GM12878 (cell line): ENCODE measurements around the gene PDSS2. TPM values are rescaled to one million over a fixed set of nuclear protein-coding genes. Genes with fewer than 3 reads are reported as not detected.

ENCODE experiments used
- ATAC-seq: fragments of 200-7000 bp; cut with Tn5 transposase; 3 replicates; pipeline ENCODE4 v1.9.1; 2020; ENCODE audit warnings: mild to moderate bottlenecking, moderate library complexity
- BruUV-seq: library from RNA; stranded (reverse); fragments of 400-500 nt; replicated peaks from 2 replicates; lab custom pipeline; 2021; lab: Mats Ljungman, UMichigan
- CTCF ChIA-PET: fragments of 300-600 bp; sonication (Branson Sonifier 250); formaldehyde crosslinking; extraction: SDS; loops from one replicate; lab custom pipeline; 2021; ENCODE audit warnings: inconsistent platforms; lab: Yijun Ruan, JAX
- POLR2A ChIA-PET: fragments of 350-600 bp; formaldehyde crosslinking; extraction: SDS; loops from one replicate; lab custom pipeline; 2021; ENCODE audit warnings: inconsistent platforms; lab: Charles Lee
- RAD21 ChIA-PET: fragments of 300-600 bp; sonication (Branson Sonifier 250); formaldehyde crosslinking; loops from one replicate; lab custom pipeline; 2023; ENCODE audit warnings: antibody characterized with exemption; ENCODE audit not compliant: unreplicated experiment; lab: Charles Lee
- SMC1A ChIA-PET: fragments of 300-600 bp; sonication (Branson Sonifier 250); formaldehyde crosslinking; loops from one replicate; lab custom pipeline; 2023; ENCODE audit not compliant: unreplicated experiment, uncharacterized antibody; lab: Charles Lee
- DNase-seq: peaks from one replicate; pipeline ENCODE4 v3.0.0-alpha.2; 2011; ENCODE audit warnings: low read depth, low spot score
- FAIRE-seq: peaks from 3 replicates; lab custom pipeline; 2011; peaks lifted over from hg19 to GRCh38; lab: Jason Lieb, UNC
- H2AFZ ChIP-seq: 2 replicates; pipeline ENCODE4 v1.6.0; 2011; ENCODE audit warnings: low read depth, low read length, control low read depth; ENCODE audit not compliant: control insufficient read depth
- H3K27ac ChIP-seq: 2 replicates; pipeline ENCODE4 v1.5.1; 2011; ENCODE audit warnings: control low read depth; ENCODE audit not compliant: control insufficient read depth, insufficient read depth
- H3K27me3 ChIP-seq, 2 experiments: replicated peaks in 1 of 2; 2 replicates each; pipeline versions ENCODE4 v1.6.0 to v1.6.1; 2011; ENCODE audit warnings: low read length in 1 of 2; ENCODE audit not compliant: control insufficient read depth in 2 of 2, insufficient read depth in 2 of 2
- H3K36me3 ChIP-seq, 2 experiments: 2 replicates each; pipeline ENCODE4 v1.5.1; 2011; ENCODE audit warnings: low read length in 1 of 2; ENCODE audit not compliant: control insufficient read depth in 2 of 2, insufficient read depth in 2 of 2
- H3K4me1 ChIP-seq: 2 replicates; pipeline ENCODE4 v1.6.1; 2011; ENCODE audit warnings: mild to moderate bottlenecking, low read length, moderate library complexity, mixed read lengths; ENCODE audit not compliant: control insufficient read depth, insufficient read depth
- H3K4me2 ChIP-seq: 2 replicates; pipeline ENCODE4 v1.6.0; 2011; ENCODE audit warnings: control low read depth; ENCODE audit not compliant: control insufficient read depth, insufficient read depth
- H3K4me3 ChIP-seq: fragments of 200-600 bp; sonication (generic); 2 replicates; pipeline ENCODE4 v1.5.1; 2016
- H3K79me2 ChIP-seq: 2 replicates; pipeline ENCODE4 v1.6.0; 2011; ENCODE audit warnings: low read length; ENCODE audit not compliant: control insufficient read depth, insufficient read depth
- H3K9ac ChIP-seq: 2 replicates; pipeline ENCODE4 v1.8.0; 2011; ENCODE audit warnings: low read length, control low read depth, mixed read lengths; ENCODE audit not compliant: control insufficient read depth, insufficient read depth
- H3K9me3 ChIP-seq: replicated peaks from 3 replicates; pipeline ENCODE4 v1.5.1; 2011; ENCODE audit warnings: mild to moderate bottlenecking, low read length; ENCODE audit not compliant: control insufficient read depth, insufficient read depth
- H4K20me1 ChIP-seq: 2 replicates; pipeline ENCODE4 v1.6.0; 2011; ENCODE audit not compliant: control insufficient read depth, insufficient read depth
- BCLAF1 ChIP-seq: fragments of 450-650 bp; IDR thresholded peaks from 2 replicates; pipeline ENCODE4 v1.6.1; 2017; ENCODE audit warnings: antibody characterized with exemption, mild to moderate bottlenecking, moderate library complexity
- CEBPZ ChIP-seq: fragments of 150-350 bp; IDR thresholded peaks from 2 replicates; pipeline ENCODE4 v1.6.1; 2016; ENCODE audit warnings: low read depth, low read length
- CHD1 ChIP-seq: IDR thresholded peaks from 2 replicates; pipeline ENCODE4 v1.6.1; 2012; ENCODE audit warnings: low read depth, low read length, improper control_type of control experiment
- CREM ChIP-seq: IDR thresholded peaks from 2 replicates; pipeline ENCODE4 v1.6.1; 2014; ENCODE audit warnings: antibody characterized with exemption, low read depth
- HDGF ChIP-seq: fragments of 450-650 bp; IDR thresholded peaks from 2 replicates; pipeline ENCODE4 v1.6.1; 2016; ENCODE audit warnings: antibody characterized with exemption
- NBN ChIP-seq: fragments of 450-650 bp; IDR thresholded peaks from 2 replicates; pipeline ENCODE4 v1.6.1; 2016
- NFYA ChIP-seq: IDR thresholded peaks from 2 replicates; pipeline ENCODE4 v1.6.1; 2011; ENCODE audit warnings: low read depth, mild to moderate bottlenecking, low read length, improper control_type of control experiment, borderline replicate concordance
- PAX8 ChIP-seq: fragments of 450-650 bp; IDR thresholded peaks from 2 replicates; pipeline ENCODE4 v1.6.1; 2017; ENCODE audit warnings: mild to moderate bottlenecking, moderate library complexity
- RAD21 ChIP-seq: IDR thresholded peaks from 2 replicates; pipeline ENCODE4 v1.6.1; 2011; ENCODE audit warnings: mild to moderate bottlenecking, low read depth, low read length, moderate library complexity; ENCODE audit not compliant: insufficient read depth
- RAD51 ChIP-seq: fragments of 450-650 bp; IDR thresholded peaks from 2 replicates; pipeline ENCODE4 v1.6.1; 2016; ENCODE audit warnings: moderate library complexity, mild to moderate bottlenecking, inconsistent platforms
- WRNIP1 ChIP-seq: IDR thresholded peaks from 2 replicates; pipeline ENCODE4 v1.6.1; 2011; ENCODE audit warnings: low read depth, low read length, improper control_type of control experiment, borderline replicate concordance
- YY1 ChIP-seq: IDR thresholded peaks from 2 replicates; pipeline ENCODE4 v1.6.1; 2011; ENCODE audit warnings: low read depth, mild to moderate bottlenecking, low read length
- ZNF207 ChIP-seq: fragments of 450-650 bp; IDR thresholded peaks from 2 replicates; pipeline ENCODE4 v1.6.1; 2014; ENCODE audit warnings: antibody characterized with exemption, mild to moderate bottlenecking, borderline replicate concordance
- WGBS: methylation state at CpG from one replicate; pipeline ENCODE4 v1.1.6; 2016; ENCODE audit warnings: low lambda C conversion rate; ENCODE audit not compliant: insufficient replicate concordance, insufficient coverage; ENCODE audit errors: missing lambda C conversion rate; 5-methylcytosine and 5-hydroxymethylcytosine counted together
- in situ Hi-C: fragments of 300-500 bp; cut with MboI; formaldehyde crosslinking; loops from 9 replicates; pipeline ENCODE4 v1.14.3; 2018; ENCODE audit warnings: mixed read lengths
- intact Hi-C: fragments of 100-400 bp; cut with micrococcal nuclease; formaldehyde crosslinking; loops from one replicate; pipeline ENCODE4 v1.14.2; 2022; ENCODE audit not compliant: unreplicated experiment
- polyA plus RNA-seq, 11 experiments: library from polyadenylated mRNA; depleted of rRNA in 4 of 11; unstranded in 6 of 11; stranded (reverse) in 5 of 11; fragments of >200 nt; fragmentation: Nextera tagmentation in 4 of 11; fragmentation: Illumina TruSeq in 1 of 11; extraction: Ambion mirVana in 4 of 11; extraction: Trizol in 1 of 11; gene quantifications; 1 replicate in 1 of 11; 2 replicates in 10 of 11; pipeline versions ENCODE4 v1.2.1 to v1.2.3, GENCODE V29; 2011 to 2016; ENCODE audit warnings: inconsistent platforms in 2 of 11, missing spikeins in 2 of 11, low read depth in 1 of 11
- total RNA-seq, 4 experiments: library from RNA; depleted of rRNA in 3 of 4; stranded (reverse); fragments of >200 nt in 3 of 4; fragmentation: Illumina TruSeq in 1 of 4; extraction: Trizol in 1 of 4; gene quantifications; 2 replicates each; pipeline versions ENCODE4 v1.2.1 to v1.2.3, GENCODE V29; 2013 to 2021
- TF ChIP-seq, protein P1 (sequence below): fragments of 450-650 bp; formaldehyde crosslinking; IDR thresholded peaks from 2 replicates; pipeline ENCODE4 v1.4.0; 2020; ENCODE audit warnings: mild to moderate bottlenecking, moderate library complexity
- TF ChIP-seq, protein P2 (sequence below): IDR thresholded peaks from 2 replicates; pipeline ENCODE4 v1.6.1; 2011; ENCODE audit warnings: low read depth, low read length, improper control_type of control experiment, borderline replicate concordance

Gene PDSS2
- total and polyA plus RNA-seq, 10 of the 15 experiments (the other 5 are each of a cell fraction or from before 2014, with no cell fraction given), result 7.7 to 15.5 (median 9.6) TPM

GRCh38 chr6:107416145-107416544 lies 43.2 kb downstream of the PDSS2 start:
- POLR2A ChIA-PET, result no interaction called here
- H2AFZ ChIP-seq, result no peak overlapping the region
- TF ChIP-seq, protein P1, sequence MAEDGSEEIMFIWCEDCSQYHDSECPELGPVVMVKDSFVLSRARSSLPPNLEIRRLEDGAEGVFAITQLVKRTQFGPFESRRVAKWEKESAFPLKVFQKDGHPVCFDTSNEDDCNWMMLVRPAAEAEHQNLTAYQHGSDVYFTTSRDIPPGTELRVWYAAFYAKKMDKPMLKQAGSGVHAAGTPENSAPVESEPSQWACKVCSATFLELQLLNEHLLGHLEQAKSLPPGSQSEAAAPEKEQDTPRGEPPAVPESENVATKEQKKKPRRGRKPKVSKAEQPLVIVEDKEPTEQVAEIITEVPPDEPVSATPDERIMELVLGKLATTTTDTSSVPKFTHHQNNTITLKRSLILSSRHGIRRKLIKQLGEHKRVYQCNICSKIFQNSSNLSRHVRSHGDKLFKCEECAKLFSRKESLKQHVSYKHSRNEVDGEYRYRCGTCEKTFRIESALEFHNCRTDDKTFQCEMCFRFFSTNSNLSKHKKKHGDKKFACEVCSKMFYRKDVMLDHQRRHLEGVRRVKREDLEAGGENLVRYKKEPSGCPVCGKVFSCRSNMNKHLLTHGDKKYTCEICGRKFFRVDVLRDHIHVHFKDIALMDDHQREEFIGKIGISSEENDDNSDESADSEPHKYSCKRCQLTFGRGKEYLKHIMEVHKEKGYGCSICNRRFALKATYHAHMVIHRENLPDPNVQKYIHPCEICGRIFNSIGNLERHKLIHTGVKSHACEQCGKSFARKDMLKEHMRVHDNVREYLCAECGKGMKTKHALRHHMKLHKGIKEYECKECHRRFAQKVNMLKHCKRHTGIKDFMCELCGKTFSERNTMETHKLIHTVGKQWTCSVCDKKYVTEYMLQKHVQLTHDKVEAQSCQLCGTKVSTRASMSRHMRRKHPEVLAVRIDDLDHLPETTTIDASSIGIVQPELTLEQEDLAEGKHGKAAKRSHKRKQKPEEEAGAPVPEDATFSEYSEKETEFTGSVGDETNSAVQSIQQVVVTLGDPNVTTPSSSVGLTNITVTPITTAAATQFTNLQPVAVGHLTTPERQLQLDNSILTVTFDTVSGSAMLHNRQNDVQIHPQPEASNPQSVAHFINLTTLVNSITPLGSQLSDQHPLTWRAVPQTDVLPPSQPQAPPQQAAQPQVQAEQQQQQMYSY, result no peak
- TF ChIP-seq, protein P2, sequence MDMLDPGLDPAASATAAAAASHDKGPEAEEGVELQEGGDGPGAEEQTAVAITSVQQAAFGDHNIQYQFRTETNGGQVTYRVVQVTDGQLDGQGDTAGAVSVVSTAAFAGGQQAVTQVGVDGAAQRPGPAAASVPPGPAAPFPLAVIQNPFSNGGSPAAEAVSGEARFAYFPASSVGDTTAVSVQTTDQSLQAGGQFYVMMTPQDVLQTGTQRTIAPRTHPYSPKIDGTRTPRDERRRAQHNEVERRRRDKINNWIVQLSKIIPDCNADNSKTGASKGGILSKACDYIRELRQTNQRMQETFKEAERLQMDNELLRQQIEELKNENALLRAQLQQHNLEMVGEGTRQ, result no peak
- no peak for TF ChIP-seq PAX8
- no peak for TF ChIP-seq ZNF207
- no peak for TF ChIP-seq NBN
- TF ChIP-seq WRNIP1, result no peak
- no peak for TF ChIP-seq CEBPZ
- no peak for TF ChIP-seq NFYA
- TF ChIP-seq HDGF, result no peak
- no peak for TF ChIP-seq CREM
- no peak for TF ChIP-seq YY1
- TF ChIP-seq CHD1, result no peak
- no peak for TF ChIP-seq RAD21
- no peak for TF ChIP-seq BCLAF1
- no peak for TF ChIP-seq RAD51
- TF ChIP-seq, all 136 proteins: peak for 0
- no peaks in the 10 kb centered on the region for H3K9me3 ChIP-seq
- no peak overlapping the region for H3K27ac ChIP-seq
- DNase-seq (no peak), FAIRE-seq (no peak), ATAC-seq (no peak)
- H3K4me2 ChIP-seq, result no peak overlapping the region
- no peaks in the 10 kb centered on the region; the same call in 1 of the 2 replicates for H3K79me2 ChIP-seq
- no peak overlapping the region for H3K4me3 ChIP-seq
- no peaks in the 10 kb centered on the region for H4K20me1 ChIP-seq
- no TSS peak for BruUV-seq
- WGBS, result 85% methylated on average over 4 of the region's 4 CpGs
- ChIA-PET CTCF (interaction anchor here (1.1 to 3.4 kb wide), 3 partner anchors 10 to 98 kb away, joined by 3 to 15 read pairs (median 6); no protein-coding TSS in a partner anchor), RAD21 (no interaction called here), SMC1A (interaction anchor here (1.2 to 1.6 kb wide), 2 partner anchors 17 to 123 kb away, joined by 3 read pairs; no protein-coding TSS in a partner anchor)
- H3K9ac ChIP-seq, result no peak overlapping the region
- no peaks in the 10 kb centered on the region for H3K36me3 ChIP-seq
- in situ Hi-C loops (no loop called here), intact Hi-C loops (no loop called here)
- H3K27me3 ChIP-seq, result no peaks in the 10 kb centered on the region
- no peaks in the 10 kb centered on the region for H3K4me1 ChIP-seq
